LHCN-M2 (cell line): Measurements from ENCODE around the gene MRPL53. TPM values are rescaled to one million over a fixed set of nuclear protein-coding genes. Genes with fewer than 3 reads are reported as not detected.
A peak's percentile ranks its signal among the peaks of the same experiment; 100 is the strongest.

Experiments
- DNase-seq: peaks from one replicate; pipeline ENCODE4 v3.0.0-alpha.2; 2012; ENCODE audit warnings: low read depth
- total RNA-seq: library from RNA; depleted of rRNA; stranded (reverse); fragments of >200 nt; gene quantifications from 2 replicates; pipeline ENCODE4 v1.2.3, GENCODE V29; 2014; rRNA removed

The MRPL53 gene
- total RNA-seq, 1 experiment from 2014 or later: 23.7 TPM

- no peak for DNase-seq
Observed at GRCh38 chr2:74429487-74430451, 42.7 kb downstream of the MRPL53 start.

- DNase-seq: no peak
Observed at GRCh38 chr2:74428675-74429074, 43.8 kb downstream of the MRPL53 start.

DNA sequence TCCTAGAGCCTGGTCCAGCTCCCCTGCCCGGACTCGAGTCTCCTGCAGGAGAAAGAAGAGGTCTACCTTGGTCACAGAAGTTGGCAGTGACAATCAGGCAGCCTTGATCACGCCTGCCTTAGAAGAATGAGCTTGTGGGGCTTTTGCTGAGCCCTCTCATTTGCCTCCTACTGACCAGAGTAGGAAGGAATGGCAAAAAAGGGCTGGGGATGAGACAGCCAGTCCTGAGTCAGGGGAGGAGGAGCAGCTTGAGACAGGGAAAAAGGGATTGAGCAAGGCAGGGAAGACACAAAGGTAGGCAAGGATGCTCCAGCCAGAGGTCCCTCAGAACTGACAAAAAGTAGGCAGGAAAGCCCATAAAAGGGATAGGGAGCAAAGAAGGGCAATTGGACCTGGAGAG, 44.9 kb downstream of the MRPL53 start:
- DNase-seq: no peak

- no peak for DNase-seq
Observed at GRCh38 chr2:74426181-74426758, 46.2 kb downstream of the MRPL53 start.

DNA sequence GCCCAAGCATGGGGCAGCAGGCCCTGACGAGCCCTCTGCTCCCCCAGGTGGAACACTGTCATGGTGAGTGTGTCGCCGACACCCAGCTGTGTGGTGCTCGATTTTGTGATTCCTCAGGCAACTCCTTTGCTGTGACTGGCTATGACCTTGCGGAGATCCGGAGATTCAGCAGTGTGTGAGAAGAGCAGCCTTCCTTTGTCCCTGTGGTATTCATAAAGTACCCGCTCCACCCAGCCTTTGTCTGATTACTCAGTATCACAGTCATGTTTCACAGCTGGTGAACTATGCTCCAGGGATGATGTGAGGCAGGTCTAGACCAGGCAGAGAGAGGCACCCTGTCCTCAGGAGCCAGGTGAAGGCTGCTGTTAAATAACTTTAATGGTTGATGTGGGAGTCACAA, 47.0 kb downstream of the MRPL53 start:
- DNase-seq: peak; percentile 61

DNA sequence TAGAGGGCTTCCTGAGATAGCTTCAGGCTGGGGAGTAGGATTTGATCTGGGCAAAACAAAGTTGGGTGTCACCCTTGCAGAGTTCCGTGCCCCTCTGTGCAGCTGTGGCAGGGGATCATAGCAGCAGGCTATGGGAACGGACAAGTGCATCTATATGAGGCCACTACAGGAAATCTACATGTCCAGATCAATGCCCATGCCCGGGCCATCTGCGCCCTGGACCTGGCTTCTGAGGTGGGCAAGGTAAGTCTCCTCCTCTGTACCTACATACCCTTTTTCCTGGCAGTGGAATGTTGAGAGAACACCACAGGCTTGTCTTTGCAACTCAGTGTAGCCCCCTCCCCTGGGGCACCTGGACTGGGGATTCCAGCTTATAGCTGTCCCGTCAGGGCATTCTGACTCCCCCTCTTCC, 47.5 kb downstream of the MRPL53 start:
- DNase-seq: no peak

- peak; percentile 47 for DNase-seq
Observed at GRCh38 chr2:74424139-74424992, 48.1 kb downstream of the MRPL53 start.

GRCh38 chr2:74423231-74424095, 49.0 kb downstream of the MRPL53 start:
- no peak for DNase-seq

Other genes with a start within 250 kb of the MRPL53 start
- gene SLC4A5, start 129.3 kb downstream of the MRPL53 start, total RNA-seq: 0.11 TPM in 1 of 2 replicates, not detected in the other
- 117 and 126 TPM in 2 replicates for gene DCTN1, start 92.4 kb downstream of the MRPL53 start, total RNA-seq
- 0.63 and 1.5 TPM in 2 replicates for gene C2orf81, start 51.1 kb downstream of the MRPL53 start, total RNA-seq
- 40.0 and 55.8 TPM in 2 replicates for gene WDR54, start 51.0 kb downstream of the MRPL53 start, total RNA-seq
- 36.2 and 51.4 TPM in 2 replicates for gene RTKN, start 30.7 kb downstream of the MRPL53 start, total RNA-seq
- 5.6 and 23.2 TPM in 2 replicates for gene INO80B, start 17.6 kb downstream of the MRPL53 start, total RNA-seq
- 58.6 and 65.4 TPM in 2 replicates for gene WBP1, start 14.2 kb downstream of the MRPL53 start, total RNA-seq
- 40.8 and 41.6 TPM in 2 replicates for gene MOGS, start 7.3 kb downstream of the MRPL53 start, total RNA-seq
- gene CCDC142, start 10.3 kb upstream of the MRPL53 start, total RNA-seq: 13.1 and 13.7 TPM in 2 replicates
- gene TTC31, start 10.4 kb upstream of the MRPL53 start, total RNA-seq: 22.4 and 24.2 TPM in 2 replicates
- 1.2 and 1.6 TPM in 2 replicates for gene LBX2, start 26.9 kb upstream of the MRPL53 start, total RNA-seq
- gene PCGF1, start 35.0 kb upstream of the MRPL53 start, total RNA-seq: 29.4 and 29.6 TPM in 2 replicates
- 0.46 and 1.1 TPM in 2 replicates for gene TLX2, start 41.8 kb upstream of the MRPL53 start, total RNA-seq
- gene DQX1, start 53.6 kb upstream of the MRPL53 start, total RNA-seq: not detected in 2 replicates
- 140 TPM in 2 replicates for gene AUP1, start 57.0 kb upstream of the MRPL53 start, total RNA-seq
- 40.9 and 43.2 TPM in 2 replicates for gene HTRA2, start 57.3 kb upstream of the MRPL53 start, total RNA-seq
- gene LOXL3, start 81.3 kb upstream of the MRPL53 start, total RNA-seq: 9.9 and 11.7 TPM in 2 replicates
- gene DOK1, start 82.0 kb upstream of the MRPL53 start, total RNA-seq: 25.1 and 33.5 TPM in 2 replicates
- 0.06 TPM in 1 of 2 replicates, not detected in the other for gene M1AP, start 175.7 kb upstream of the MRPL53 start, total RNA-seq
- 8.8 and 11.3 TPM in 2 replicates for gene SEMA4F, start 181.6 kb upstream of the MRPL53 start, total RNA-seq